Measurements from ENCODE around the gene MBD5.

Gene MBD5

DNA sequence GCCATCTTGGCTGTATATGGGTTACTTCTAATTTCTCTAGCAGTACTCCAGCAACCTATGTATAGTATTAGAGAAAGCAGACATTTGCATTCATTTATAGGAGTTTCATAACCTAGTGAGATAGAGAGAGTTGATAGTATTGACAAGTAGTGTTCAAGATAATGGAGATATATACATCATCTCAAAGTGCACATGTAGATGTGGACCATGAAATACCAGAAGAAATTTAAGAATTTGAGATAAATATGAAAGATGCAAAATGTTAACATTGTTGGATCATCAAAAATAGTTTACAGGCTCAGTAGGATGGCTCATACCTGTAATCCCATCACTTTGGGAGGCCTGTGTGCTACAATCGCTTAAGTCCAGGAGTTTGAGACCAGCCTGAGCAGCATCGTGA lies 243.0 kb downstream of the MBD5 start:
- no peaks in the 10 kb centered on the region for H3K36me3 ChIP-seq
- intact Hi-C loops (cut with DNase I; ENCODE audit: low total_unique reads): no loop called here
- no peaks in the 10 kb centered on the region for H3K9me3 ChIP-seq
- TF ChIP-seq, protein P1, sequence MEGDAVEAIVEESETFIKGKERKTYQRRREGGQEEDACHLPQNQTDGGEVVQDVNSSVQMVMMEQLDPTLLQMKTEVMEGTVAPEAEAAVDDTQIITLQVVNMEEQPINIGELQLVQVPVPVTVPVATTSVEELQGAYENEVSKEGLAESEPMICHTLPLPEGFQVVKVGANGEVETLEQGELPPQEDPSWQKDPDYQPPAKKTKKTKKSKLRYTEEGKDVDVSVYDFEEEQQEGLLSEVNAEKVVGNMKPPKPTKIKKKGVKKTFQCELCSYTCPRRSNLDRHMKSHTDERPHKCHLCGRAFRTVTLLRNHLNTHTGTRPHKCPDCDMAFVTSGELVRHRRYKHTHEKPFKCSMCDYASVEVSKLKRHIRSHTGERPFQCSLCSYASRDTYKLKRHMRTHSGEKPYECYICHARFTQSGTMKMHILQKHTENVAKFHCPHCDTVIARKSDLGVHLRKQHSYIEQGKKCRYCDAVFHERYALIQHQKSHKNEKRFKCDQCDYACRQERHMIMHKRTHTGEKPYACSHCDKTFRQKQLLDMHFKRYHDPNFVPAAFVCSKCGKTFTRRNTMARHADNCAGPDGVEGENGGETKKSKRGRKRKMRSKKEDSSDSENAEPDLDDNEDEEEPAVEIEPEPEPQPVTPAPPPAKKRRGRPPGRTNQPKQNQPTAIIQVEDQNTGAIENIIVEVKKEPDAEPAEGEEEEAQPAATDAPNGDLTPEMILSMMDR (IDR thresholded peaks at IDR 0.05): no peak
- no peak overlapping the region for H3K27ac ChIP-seq
- H3K27me3 ChIP-seq: no peaks in the 10 kb centered on the region
- no peak for DNase-seq
- no peak overlapping the region for H3K4me3 ChIP-seq
- H3K4me1 ChIP-seq: no peaks in the 10 kb centered on the region

DNA sequence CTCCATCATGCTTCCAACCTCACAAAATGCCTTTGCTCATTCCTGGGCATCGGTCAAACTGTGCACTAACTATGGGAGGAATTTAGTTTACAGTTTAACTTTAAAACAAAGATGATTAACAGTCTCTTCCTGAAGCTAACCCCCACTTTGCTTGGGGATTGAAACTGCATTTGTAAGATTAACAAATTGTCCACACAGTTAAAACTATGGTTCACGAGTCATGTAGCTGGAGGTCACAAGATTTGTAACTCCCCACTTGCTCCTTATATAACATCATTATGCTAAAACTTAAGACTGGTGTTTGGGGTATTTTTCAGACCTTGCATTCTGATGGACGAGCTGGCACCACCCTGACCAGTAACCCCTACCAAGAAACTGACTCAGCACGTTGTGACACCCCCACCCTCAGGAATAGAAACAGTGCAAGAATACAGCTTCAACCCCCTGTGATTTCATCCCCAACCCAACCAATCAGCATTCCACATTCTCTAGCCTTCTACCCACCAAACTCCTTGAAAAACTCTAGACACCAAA lies 252.3 kb downstream of the MBD5 start:
- intact Hi-C loops (cut with DNase I; ENCODE audit: low total_unique reads): no loop called here
- DNase-seq: no peak

DNA sequence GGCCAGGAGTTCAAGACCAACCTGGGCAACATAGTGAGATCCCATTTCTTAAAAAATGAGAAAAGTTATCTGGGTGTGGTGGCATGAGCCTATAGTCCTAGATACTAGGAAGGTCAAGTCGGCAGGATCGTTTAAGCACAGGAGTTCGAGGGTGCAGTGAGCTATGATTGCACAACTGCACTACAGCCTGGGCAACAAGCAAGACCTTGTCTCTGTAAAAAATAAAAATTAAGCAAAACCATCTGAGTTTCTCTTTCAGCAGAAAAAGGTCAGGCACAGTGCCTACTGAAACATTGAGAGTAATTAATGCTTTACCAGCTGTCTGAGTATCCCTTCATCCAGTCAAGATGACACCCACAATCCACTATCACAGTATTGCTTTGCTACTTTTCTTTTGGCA lies 258.3 kb downstream of the MBD5 start:
- Histone ChIP-seq H3K9me3 (no peaks in the 10 kb centered on the region), H3K4me1 (peaks cover 0 to 14% (median 0%) of the 10 kb centered on the region in 4 donors), H3K4me3 (no peak overlapping the region), H3K27ac (no peak overlapping the region), H3K36me3 (no peaks in the 10 kb centered on the region), H3K27me3 (no peaks in the 10 kb centered on the region)
- TF ChIP-seq, protein P1 (IDR thresholded peaks at IDR 0.05): no peak
- intact Hi-C loops (cut with DNase I; ENCODE audit: low total_unique reads): no loop called here
- no peak for DNase-seq

More for the DNA sequence above, 252.3 kb downstream of the MBD5 start:
- Histone ChIP-seq H3K4me3 (no peak overlapping the region), H3K36me3 (peaks cover 0 to 4% (median 0%) of the 10 kb centered on the region in 3 donors), H3K27ac (no peak overlapping the region), H3K9me3 (no peaks in the 10 kb centered on the region), H3K4me1 (peaks cover 0 to 9% (median 0%) of the 10 kb centered on the region in 4 donors), H3K27me3 (no peaks in the 10 kb centered on the region)
- TF ChIP-seq, protein P1 (IDR thresholded peaks at IDR 0.05): no peak

DNA sequence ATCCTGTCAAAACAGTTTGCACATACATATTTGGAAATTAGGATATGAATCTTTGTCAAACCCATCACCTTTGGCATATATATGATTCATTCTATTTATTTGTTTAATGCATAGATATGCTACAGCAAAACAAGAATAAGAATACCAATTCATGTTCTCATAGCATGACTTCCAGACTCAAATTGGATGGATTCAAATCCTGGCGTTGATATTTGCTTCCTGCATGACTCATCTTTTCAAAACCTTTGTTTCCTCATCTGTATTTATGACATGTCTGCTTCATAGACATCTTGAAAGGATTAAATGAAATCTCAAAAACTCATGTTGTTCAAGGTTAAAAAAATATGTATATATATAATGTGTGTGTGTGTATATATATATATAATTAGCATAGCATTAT lies 261.3 kb downstream of the MBD5 start:
- TF ChIP-seq, protein P1 (IDR thresholded peaks at IDR 0.05): no peak
- no peak for DNase-seq
- no peaks in the 10 kb centered on the region for H3K9me3 ChIP-seq
- intact Hi-C loops (cut with DNase I; ENCODE audit: low total_unique reads): no loop called here
- no peaks in the 10 kb centered on the region for H3K27me3 ChIP-seq
- H3K36me3 ChIP-seq: no peaks in the 10 kb centered on the region
- no peak overlapping the region for H3K27ac ChIP-seq
- H3K4me1 ChIP-seq: peaks cover 0 to 16% (median 0%) of the 10 kb centered on the region in 4 donors
- no peak overlapping the region for H3K4me3 ChIP-seq

DNA sequence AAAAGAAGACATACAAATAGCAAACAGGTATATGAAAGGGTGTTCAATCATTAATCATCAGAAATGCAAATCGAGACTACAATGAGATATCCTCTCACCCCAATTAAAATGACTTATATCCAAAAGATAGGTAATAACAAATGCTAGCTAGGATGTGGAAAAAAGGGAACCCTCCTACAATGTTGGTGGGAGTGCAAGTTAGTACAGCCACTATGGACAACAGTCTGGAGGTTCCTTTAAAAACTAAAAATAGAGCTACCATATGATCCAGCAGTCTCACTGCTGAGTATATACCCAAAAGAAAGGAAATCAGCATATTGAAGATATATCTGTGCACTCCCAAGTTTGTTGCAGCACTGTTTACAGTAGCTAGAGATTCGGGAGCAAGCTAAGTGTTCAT lies 271.5 kb downstream of the MBD5 start:
- H3K4me3 ChIP-seq: no peak overlapping the region
- no peak for DNase-seq
- H3K36me3 ChIP-seq: no peaks in the 10 kb centered on the region
- no peaks in the 10 kb centered on the region for H3K9me3 ChIP-seq
- intact Hi-C loops (cut with DNase I; ENCODE audit: low total_unique reads): no loop called here
- no peaks in the 10 kb centered on the region for H3K4me1 ChIP-seq
- H3K27ac ChIP-seq: no peak overlapping the region
- no peaks in the 10 kb centered on the region for H3K27me3 ChIP-seq
- TF ChIP-seq, protein P1 (IDR thresholded peaks at IDR 0.05): no peak

DNA sequence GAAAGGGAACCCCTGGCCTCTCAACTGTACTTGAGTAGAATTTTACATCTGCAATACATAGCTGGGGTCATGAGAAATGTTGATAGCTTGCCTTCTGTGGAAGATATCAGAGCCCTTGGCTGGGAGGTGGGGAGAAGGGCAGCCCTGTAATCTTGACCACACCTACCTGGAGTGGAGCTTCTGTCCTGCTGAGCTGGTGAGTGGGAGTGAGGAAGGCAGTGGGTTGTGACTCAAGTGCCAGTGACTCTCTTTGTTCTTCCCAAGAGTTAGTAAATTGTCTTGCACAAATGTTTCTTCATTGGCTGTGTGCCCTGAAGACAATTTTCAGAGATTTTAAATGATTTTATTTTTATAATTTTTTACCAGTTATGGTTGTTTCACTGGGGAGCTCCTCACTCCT lies 277.3 kb downstream of the MBD5 start:
- H3K27me3 ChIP-seq: no peaks in the 10 kb centered on the region
- no peak for DNase-seq
- H3K27ac ChIP-seq: no peak overlapping the region
- TF ChIP-seq, protein P1 (IDR thresholded peaks at IDR 0.05): no peak
- H3K36me3 ChIP-seq: no peaks in the 10 kb centered on the region
- H3K4me3 ChIP-seq: no peak overlapping the region
- intact Hi-C loops (cut with DNase I; ENCODE audit: low total_unique reads): no loop called here
- no peaks in the 10 kb centered on the region for H3K9me3 ChIP-seq
- H3K4me1 ChIP-seq: peaks cover 0 to 22% (median 11%) of the 10 kb centered on the region in 4 donors

Measured in tibial artery (tissue), 4 donors.